ENCODE measurements around the gene CHCHD6. TPM values are rescaled to one million over a fixed set of nuclear protein-coding genes. Genes with fewer than 3 reads are reported as not detected.

CHCHD6 gene
- total and polyA plus RNA-seq, 2 of the 4 experiments (the other 2 are of a cell fraction) = 18.8 to 28.9 TPM

DNA sequence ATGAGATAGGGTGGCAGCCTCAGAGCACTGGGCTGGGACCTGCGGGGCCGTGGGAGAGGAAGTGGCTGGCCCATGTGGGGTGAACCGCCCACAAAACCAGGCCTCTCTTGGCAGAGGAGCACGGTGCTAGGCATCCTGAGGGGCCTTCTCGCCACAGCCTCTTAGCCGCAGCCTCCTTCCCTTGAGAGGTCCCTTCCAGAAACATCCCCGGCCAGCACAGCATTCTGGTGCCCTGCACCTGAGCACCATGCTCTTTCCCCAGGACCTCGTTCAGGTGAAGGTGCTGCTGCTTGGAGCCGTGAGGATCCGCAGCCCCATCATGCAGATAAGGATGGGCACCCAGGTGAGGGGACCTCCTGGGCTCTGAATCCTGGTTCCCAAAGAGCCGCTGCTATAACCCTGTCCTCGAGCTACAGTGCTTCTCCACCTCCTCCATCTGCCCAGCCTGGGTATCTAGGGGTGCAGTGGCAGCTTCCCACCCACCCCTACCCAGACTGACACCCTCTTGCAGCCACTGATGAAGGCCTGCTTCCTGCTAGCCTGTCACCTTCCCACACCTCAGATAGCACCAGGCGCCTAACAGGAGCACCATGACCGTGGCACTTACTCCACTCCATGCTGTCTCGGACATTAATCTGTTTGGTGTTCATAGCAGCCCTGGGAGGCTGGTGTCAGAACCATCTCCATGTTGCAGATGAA lies 37.9 kb upstream of the CHCHD6 start:
- BruUV-seq (replicated peaks) = no TSS peak
- Histone ChIP-seq H2BK15ac (ENCODE audit: low read depth, low read length) (no peak overlapping the region), H2AK9ac (replicated peaks; ENCODE audit: low read depth, low read length, poor library complexity) (no peak overlapping the region), H2BK120ac (ENCODE audit: low read depth, low read length) (no peak overlapping the region), H3K9ac (ENCODE audit: low read depth, low read length) (no peak overlapping the region), H4K8ac (ENCODE audit: low read depth in 2 of 2, low read length in 2 of 2) (no peak overlapping the region), H3K27me3 (ENCODE audit: control insufficient read depth, insufficient read depth, low read length) (peaks cover 61% of the 10 kb centered on the region), H3K4ac (ENCODE audit: low read depth, low read length) (no peak overlapping the region), H3K4me1 (ENCODE audit: control insufficient read depth, insufficient read depth, low read length) (peaks cover 2% of the 10 kb centered on the region; the same call in 1 of the 2 replicates), H2AFZ (replicated peaks; ENCODE audit: low read length, poor library complexity) (no peak overlapping the region), H3K4me3 (ENCODE audit: insufficient read depth, low read depth, low read length) (no peak overlapping the region), H3K79me1 (ENCODE audit: low read depth in 1 of 2, low read length in 2 of 2) (no peaks in the 10 kb centered on the region), H3K18ac (ENCODE audit: low read depth, low read length) (no peak overlapping the region), H3K23ac (ENCODE audit: low read depth, low read length) (no peak overlapping the region), H3K27ac (ENCODE audit: insufficient read depth, low read length) (no peak overlapping the region), H3K9me3 (ENCODE audit: control insufficient read depth, insufficient read depth, low read length) (no peaks in the 10 kb centered on the region), H3K9me1 (ENCODE audit: insufficient read depth, low read length) (no peaks in the 10 kb centered on the region), H2AK5ac (ENCODE audit: low read depth, low read length) (no peak overlapping the region), H3K56ac (ENCODE audit: extremely low read depth, insufficient read depth, low read length) (no peak overlapping the region), H3K36me3 (ENCODE audit: control insufficient read depth, insufficient read depth, low read length) (no peaks in the 10 kb centered on the region), H4K20me1 (ENCODE audit: insufficient read depth, low read length) (no peaks in the 10 kb centered on the region), H2BK20ac (ENCODE audit: low read depth, low read length) (no peak overlapping the region), H4K5ac (ENCODE audit: low read depth, low read length) (no peak overlapping the region), H3K14ac (replicated peaks; ENCODE audit: low read depth, low read length) (no peak overlapping the region), H4K91ac (ENCODE audit: insufficient read depth, low read depth, low read length) (no peak overlapping the region), H2BK5ac (ENCODE audit: low read depth, low read length, poor library complexity, severe bottlenecking) (no peak overlapping the region), H3K4me2 (ENCODE audit: low read depth, low read length) (no peak overlapping the region)
- no peak for ATAC-seq (ENCODE audit: low read depth)
- ChIA-PET POLR2A (ENCODE audit: unreplicated experiment) (no interaction called here), CTCF (no interaction called here)
- in situ Hi-C loops (cut with MboI; ENCODE audit: low sequenced_read_pairs) = no loop called here
- TF ChIP-seq RCOR1 (IDR thresholded peaks at IDR 0.05; ENCODE audit: insufficient replicate concordance, low read length) (no peak), MAZ (IDR thresholded peaks at IDR 0.05; ENCODE audit: borderline replicate concordance, low read depth, low read length) (no peak), MXI1 (IDR thresholded peaks at IDR 0.05; ENCODE audit: borderline replicate concordance, low read depth, low read length) (no peak)
- intact Hi-C loops (cut with micrococcal nuclease) = no loop called here
- dilution Hi-C loops (cut with HindIII; ENCODE audit: low sequenced_read_pairs, unreplicated experiment) = no loop called here
- DNase-seq = no peak
- WGBS, 2 experiments (ENCODE audit: extremely low coverage in 2 of 2, insufficient read length in 1 of 2) = 73% methylated on average over 9 of the region's 15 CpGs; no CpG with 5 or more reads in 1 of the 2 experiments

All from IMR-90 (cell line).